GM23338 (cell line): Measurements from ENCODE around the gene NEURL3. TPM values are rescaled to one million over a fixed set of nuclear protein-coding genes. Genes with fewer than 3 reads are reported as not detected.

ENCODE experiments used
- ATAC-seq: fragments of 200-7000 bp; cut with Tn5 transposase; 3 replicates; pipeline ENCODE4 v1.9.1; 2020
- DNase-seq: peaks from one replicate; pipeline ENCODE4 v3.0.0-alpha.2; 2015; ENCODE audit warnings: low spot score
- H2AFZ ChIP-seq: fragments of 200-600 bp; sonication (generic); 2 replicates; pipeline ENCODE4 v1.8.0; 2016; ENCODE audit warnings: antibody characterized with exemption, mild to moderate bottlenecking, moderate library complexity
- H3F3A ChIP-seq: fragments of 200-600 bp; sonication (generic); replicated peaks from 2 replicates; pipeline ENCODE4 v1.8.0; 2017; ENCODE audit warnings: antibody characterized with exemption, mixed run types, low read depth
- H3K27ac ChIP-seq: fragments of 200-600 bp; sonication (generic); 2 replicates; pipeline ENCODE4 v1.6.1; 2016; ENCODE audit warnings: low read depth
- H3K27me3 ChIP-seq: fragments of 200-600 bp; sonication (generic); 2 replicates; pipeline ENCODE4 v1.8.0; 2016; ENCODE audit warnings: mild to moderate bottlenecking, mixed run types, moderate library complexity; ENCODE audit not compliant: insufficient read depth
- H3K36me3 ChIP-seq: fragments of 200-600 bp; sonication (generic); 2 replicates; pipeline ENCODE4 v1.8.0; 2016; ENCODE audit warnings: mild to moderate bottlenecking; ENCODE audit not compliant: insufficient read depth
- H3K4me1 ChIP-seq: fragments of 200-600 bp; sonication (generic); 2 replicates; pipeline ENCODE4 v1.8.0; 2016; ENCODE audit warnings: mild to moderate bottlenecking, moderate library complexity; ENCODE audit not compliant: insufficient read depth
- H3K4me2 ChIP-seq: fragments of 200-600 bp; sonication (generic); 2 replicates; pipeline ENCODE4 v1.7.1; 2017; ENCODE audit warnings: mixed run types
- H3K4me3 ChIP-seq: fragments of 200-600 bp; sonication (generic); 2 replicates; pipeline ENCODE4 v1.6.1; 2016; ENCODE audit warnings: mixed run types
- H3K79me2 ChIP-seq: fragments of 200-600 bp; sonication (generic); replicated peaks from 2 replicates; pipeline ENCODE4 v1.8.0; 2017; ENCODE audit warnings: mild to moderate bottlenecking; ENCODE audit not compliant: insufficient read depth
- H3K9me2 ChIP-seq: fragments of 200-600 bp; sonication (generic); 2 replicates; pipeline ENCODE4 v1.8.0; 2017; ENCODE audit not compliant: insufficient read depth
- H4K20me1 ChIP-seq: fragments of 200-600 bp; sonication (generic); replicated peaks from 2 replicates; pipeline ENCODE4 v1.8.0; 2017; ENCODE audit warnings: mild to moderate bottlenecking; ENCODE audit not compliant: insufficient read depth
- H3K27ac Mint-ChIP-seq: 2 replicates; pipeline ENCODE4 v1.8.0; 2020; ENCODE audit warnings: inconsistent platforms, mild to moderate bottlenecking, moderate library complexity, mixed read lengths
- H3K27me3 Mint-ChIP-seq: 3 replicates; pipeline ENCODE4 v1.8.0; 2022; ENCODE audit warnings: low read depth, mild to moderate bottlenecking, moderate library complexity, mixed read lengths, inconsistent platforms; ENCODE audit not compliant: insufficient read depth, poor library complexity
- H3K36me3 Mint-ChIP-seq: 3 replicates; pipeline ENCODE4 v1.8.0; 2021; ENCODE audit warnings: low read depth, mild to moderate bottlenecking, inconsistent platforms, moderate library complexity, mixed read lengths
- H3K4me1 Mint-ChIP-seq: 3 replicates; pipeline ENCODE4 v1.8.0; 2020; ENCODE audit warnings: mild to moderate bottlenecking, inconsistent platforms, mixed read lengths
- H3K4me3 Mint-ChIP-seq: 3 replicates; pipeline ENCODE4 v1.8.0; 2021; ENCODE audit warnings: moderate library complexity, mild to moderate bottlenecking, inconsistent platforms, mixed read lengths
- H3K9me3 Mint-ChIP-seq: 3 replicates; pipeline ENCODE4 v1.8.0; 2020; ENCODE audit warnings: moderate library complexity, mild to moderate bottlenecking, inconsistent platforms, mixed read lengths
- CREB1 ChIP-seq: fragments of 250-450 bp; sonication (Bioruptor Pico); IDR thresholded peaks from 2 replicates; pipeline ENCODE4 v1.5.0; 2020; ENCODE audit warnings: low read depth, mild to moderate bottlenecking, moderate library complexity
- JUNB ChIP-seq: IDR thresholded peaks from one replicate; pipeline ENCODE4 v1.6.1; 2016; ENCODE audit warnings: antibody characterized with exemption; ENCODE audit not compliant: unreplicated experiment
- NANOG ChIP-seq: IDR thresholded peaks from 2 replicates; pipeline ENCODE4 v1.6.1; 2016; ENCODE audit warnings: antibody characterized with exemption, borderline replicate concordance
- POLR2AphosphoS5 ChIP-seq: IDR thresholded peaks from 2 replicates; pipeline ENCODE4 v1.6.1; 2016; ENCODE audit warnings: antibody characterized with exemption, low read depth
- STAT1 ChIP-seq: IDR thresholded peaks from one replicate; pipeline ENCODE4 v1.6.1; 2016; ENCODE audit warnings: antibody characterized with exemption; ENCODE audit not compliant: unreplicated experiment
- ZNF114 ChIP-seq: fragments of 250-450 bp; sonication (Bioruptor Pico); IDR thresholded peaks from 2 replicates; pipeline ENCODE4 v1.5.0; 2020; ENCODE audit warnings: mild to moderate bottlenecking, moderate library complexity
- ZNF331 ChIP-seq: fragments of 250-450 bp; sonication (Bioruptor Pico); IDR thresholded peaks from 2 replicates; pipeline ENCODE4 v1.5.0; 2020; ENCODE audit warnings: low read depth, mild to moderate bottlenecking, moderate library complexity
- polyA plus RNA-seq: library from polyadenylated mRNA; unstranded; fragments of >200 nt; fragmentation: Nextera tagmentation; extraction: Ambion mirVana; gene quantifications from 2 replicates; pipeline ENCODE4 v1.2.1, GENCODE V29; 2016
- total RNA-seq: library from RNA; depleted of rRNA; stranded (reverse); fragments of >200 nt; shearing (Covaris generic); gene quantifications from 2 replicates; pipeline ENCODE4 v1.2.3, GENCODE V29; 2014
- TF ChIP-seq, protein P1 (sequence below): IDR thresholded peaks from 2 replicates; pipeline ENCODE4 v1.6.1; 2016; ENCODE audit warnings: antibody characterized with exemption
- TF ChIP-seq, protein P2 (sequence below): IDR thresholded peaks from one replicate; pipeline ENCODE4 v1.6.1; 2018; ENCODE audit warnings: antibody characterized with exemption; ENCODE audit not compliant: unreplicated experiment
- TF ChIP-seq, protein P3 (sequence below): fragments of 250-450 bp; sonication (Bioruptor Pico); IDR thresholded peaks from 2 replicates; pipeline ENCODE4 v1.5.0; 2020; ENCODE audit warnings: mild to moderate bottlenecking, moderate library complexity

The NEURL3 gene
- total and polyA plus RNA-seq, 2 experiments from 2014 or later: 0.21 TPM; not detected in 1

DNA sequence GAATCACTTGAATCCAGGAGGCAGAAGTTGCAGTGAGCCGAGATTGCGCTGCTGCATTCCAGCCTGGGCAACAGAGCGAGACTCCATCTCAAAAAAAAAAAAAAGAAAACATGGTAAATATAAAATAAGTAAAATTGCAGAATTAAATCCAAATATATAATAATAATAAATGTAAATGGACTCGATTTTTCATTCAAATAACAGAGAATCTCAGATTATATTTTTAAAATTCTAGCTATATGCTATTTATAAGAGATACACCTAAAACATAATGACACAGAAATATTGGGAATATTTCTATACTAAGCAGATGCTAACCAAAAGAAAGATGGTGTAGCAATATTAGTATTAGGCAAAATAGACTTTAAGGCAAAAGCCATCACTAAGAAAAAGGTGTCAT is 15.1 kb upstream of the NEURL3 start:
- no peak for DNase-seq
- H3K27me3 ChIP-seq: no peaks in the 10 kb centered on the region
- no peaks in the 10 kb centered on the region for H3K36me3 ChIP-seq
- no peak for TF ChIP-seq JUNB
- no peak for TF ChIP-seq NANOG
- TF ChIP-seq, protein P1, sequence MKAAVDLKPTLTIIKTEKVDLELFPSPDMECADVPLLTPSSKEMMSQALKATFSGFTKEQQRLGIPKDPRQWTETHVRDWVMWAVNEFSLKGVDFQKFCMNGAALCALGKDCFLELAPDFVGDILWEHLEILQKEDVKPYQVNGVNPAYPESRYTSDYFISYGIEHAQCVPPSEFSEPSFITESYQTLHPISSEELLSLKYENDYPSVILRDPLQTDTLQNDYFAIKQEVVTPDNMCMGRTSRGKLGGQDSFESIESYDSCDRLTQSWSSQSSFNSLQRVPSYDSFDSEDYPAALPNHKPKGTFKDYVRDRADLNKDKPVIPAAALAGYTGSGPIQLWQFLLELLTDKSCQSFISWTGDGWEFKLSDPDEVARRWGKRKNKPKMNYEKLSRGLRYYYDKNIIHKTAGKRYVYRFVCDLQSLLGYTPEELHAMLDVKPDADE: no peak
- H3K36me3 Mint-ChIP-seq: peaks cover 10% of the 10 kb centered on the region; the same call in 2 of the 3 replicates
- peaks cover 26% of the 10 kb centered on the region for H3K9me3 Mint-ChIP-seq
- H3K4me2 ChIP-seq: no peak overlapping the region
- no peaks in the 10 kb centered on the region for H3K4me1 Mint-ChIP-seq
- no peak for ATAC-seq
- H3K9me2 ChIP-seq: no peaks in the 10 kb centered on the region
- H3K4me1 ChIP-seq: no peaks in the 10 kb centered on the region
- H3K4me3 Mint-ChIP-seq: no peak overlapping the region
- no peaks in the 10 kb centered on the region for H3K79me2 ChIP-seq
- no peak overlapping the region for H3K27ac ChIP-seq
- H3K4me3 ChIP-seq: no peak overlapping the region
- H2AFZ ChIP-seq: no peak overlapping the region
- H4K20me1 ChIP-seq: no peaks in the 10 kb centered on the region
- no peak overlapping the region for H3K27ac Mint-ChIP-seq
- peaks cover 18% of the 10 kb centered on the region for H3K27me3 Mint-ChIP-seq
- H3F3A ChIP-seq: no peaks in the 10 kb centered on the region

DNA sequence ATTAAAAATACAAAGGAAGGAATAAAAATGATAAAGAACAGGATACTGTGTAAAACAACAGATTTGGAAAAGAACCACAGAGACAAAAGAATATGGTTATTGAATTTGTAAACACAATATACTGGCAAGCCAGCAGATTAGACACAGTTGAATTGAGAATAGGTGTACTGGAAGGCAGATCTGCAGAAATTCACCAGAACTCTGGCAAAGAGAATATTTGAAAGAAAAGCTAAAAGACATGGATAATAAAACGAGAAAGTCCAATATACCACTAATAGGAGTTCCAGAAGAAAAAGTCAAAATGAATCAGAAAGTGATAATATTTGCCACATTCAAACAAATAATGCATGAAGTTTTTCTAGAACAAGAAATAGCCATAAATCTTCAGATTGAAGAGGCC is 11.9 kb upstream of the NEURL3 start:
- Mint-ChIP-seq H3K27ac (no peak overlapping the region), H3K36me3 (peaks cover 10% of the 10 kb centered on the region; the same call in 2 of the 3 replicates)
- TF ChIP-seq POLR2AphosphoS5: no peak
- TF ChIP-seq ZNF331 (CRISPR knock-in tag): no peak
- no peak for TF ChIP-seq STAT1
- TF ChIP-seq, protein P2, sequence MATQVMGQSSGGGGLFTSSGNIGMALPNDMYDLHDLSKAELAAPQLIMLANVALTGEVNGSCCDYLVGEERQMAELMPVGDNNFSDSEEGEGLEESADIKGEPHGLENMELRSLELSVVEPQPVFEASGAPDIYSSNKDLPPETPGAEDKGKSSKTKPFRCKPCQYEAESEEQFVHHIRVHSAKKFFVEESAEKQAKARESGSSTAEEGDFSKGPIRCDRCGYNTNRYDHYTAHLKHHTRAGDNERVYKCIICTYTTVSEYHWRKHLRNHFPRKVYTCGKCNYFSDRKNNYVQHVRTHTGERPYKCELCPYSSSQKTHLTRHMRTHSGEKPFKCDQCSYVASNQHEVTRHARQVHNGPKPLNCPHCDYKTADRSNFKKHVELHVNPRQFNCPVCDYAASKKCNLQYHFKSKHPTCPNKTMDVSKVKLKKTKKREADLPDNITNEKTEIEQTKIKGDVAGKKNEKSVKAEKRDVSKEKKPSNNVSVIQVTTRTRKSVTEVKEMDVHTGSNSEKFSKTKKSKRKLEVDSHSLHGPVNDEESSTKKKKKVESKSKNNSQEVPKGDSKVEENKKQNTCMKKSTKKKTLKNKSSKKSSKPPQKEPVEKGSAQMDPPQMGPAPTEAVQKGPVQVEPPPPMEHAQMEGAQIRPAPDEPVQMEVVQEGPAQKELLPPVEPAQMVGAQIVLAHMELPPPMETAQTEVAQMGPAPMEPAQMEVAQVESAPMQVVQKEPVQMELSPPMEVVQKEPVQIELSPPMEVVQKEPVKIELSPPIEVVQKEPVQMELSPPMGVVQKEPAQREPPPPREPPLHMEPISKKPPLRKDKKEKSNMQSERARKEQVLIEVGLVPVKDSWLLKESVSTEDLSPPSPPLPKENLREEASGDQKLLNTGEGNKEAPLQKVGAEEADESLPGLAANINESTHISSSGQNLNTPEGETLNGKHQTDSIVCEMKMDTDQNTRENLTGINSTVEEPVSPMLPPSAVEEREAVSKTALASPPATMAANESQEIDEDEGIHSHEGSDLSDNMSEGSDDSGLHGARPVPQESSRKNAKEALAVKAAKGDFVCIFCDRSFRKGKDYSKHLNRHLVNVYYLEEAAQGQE: no peak
- TF ChIP-seq, protein P1: no peak
- no peak for TF ChIP-seq ZNF114 (CRISPR knock-in tag)
- TF ChIP-seq CREB1 (CRISPR knock-in tag): no peak
- TF ChIP-seq, protein P3, sequence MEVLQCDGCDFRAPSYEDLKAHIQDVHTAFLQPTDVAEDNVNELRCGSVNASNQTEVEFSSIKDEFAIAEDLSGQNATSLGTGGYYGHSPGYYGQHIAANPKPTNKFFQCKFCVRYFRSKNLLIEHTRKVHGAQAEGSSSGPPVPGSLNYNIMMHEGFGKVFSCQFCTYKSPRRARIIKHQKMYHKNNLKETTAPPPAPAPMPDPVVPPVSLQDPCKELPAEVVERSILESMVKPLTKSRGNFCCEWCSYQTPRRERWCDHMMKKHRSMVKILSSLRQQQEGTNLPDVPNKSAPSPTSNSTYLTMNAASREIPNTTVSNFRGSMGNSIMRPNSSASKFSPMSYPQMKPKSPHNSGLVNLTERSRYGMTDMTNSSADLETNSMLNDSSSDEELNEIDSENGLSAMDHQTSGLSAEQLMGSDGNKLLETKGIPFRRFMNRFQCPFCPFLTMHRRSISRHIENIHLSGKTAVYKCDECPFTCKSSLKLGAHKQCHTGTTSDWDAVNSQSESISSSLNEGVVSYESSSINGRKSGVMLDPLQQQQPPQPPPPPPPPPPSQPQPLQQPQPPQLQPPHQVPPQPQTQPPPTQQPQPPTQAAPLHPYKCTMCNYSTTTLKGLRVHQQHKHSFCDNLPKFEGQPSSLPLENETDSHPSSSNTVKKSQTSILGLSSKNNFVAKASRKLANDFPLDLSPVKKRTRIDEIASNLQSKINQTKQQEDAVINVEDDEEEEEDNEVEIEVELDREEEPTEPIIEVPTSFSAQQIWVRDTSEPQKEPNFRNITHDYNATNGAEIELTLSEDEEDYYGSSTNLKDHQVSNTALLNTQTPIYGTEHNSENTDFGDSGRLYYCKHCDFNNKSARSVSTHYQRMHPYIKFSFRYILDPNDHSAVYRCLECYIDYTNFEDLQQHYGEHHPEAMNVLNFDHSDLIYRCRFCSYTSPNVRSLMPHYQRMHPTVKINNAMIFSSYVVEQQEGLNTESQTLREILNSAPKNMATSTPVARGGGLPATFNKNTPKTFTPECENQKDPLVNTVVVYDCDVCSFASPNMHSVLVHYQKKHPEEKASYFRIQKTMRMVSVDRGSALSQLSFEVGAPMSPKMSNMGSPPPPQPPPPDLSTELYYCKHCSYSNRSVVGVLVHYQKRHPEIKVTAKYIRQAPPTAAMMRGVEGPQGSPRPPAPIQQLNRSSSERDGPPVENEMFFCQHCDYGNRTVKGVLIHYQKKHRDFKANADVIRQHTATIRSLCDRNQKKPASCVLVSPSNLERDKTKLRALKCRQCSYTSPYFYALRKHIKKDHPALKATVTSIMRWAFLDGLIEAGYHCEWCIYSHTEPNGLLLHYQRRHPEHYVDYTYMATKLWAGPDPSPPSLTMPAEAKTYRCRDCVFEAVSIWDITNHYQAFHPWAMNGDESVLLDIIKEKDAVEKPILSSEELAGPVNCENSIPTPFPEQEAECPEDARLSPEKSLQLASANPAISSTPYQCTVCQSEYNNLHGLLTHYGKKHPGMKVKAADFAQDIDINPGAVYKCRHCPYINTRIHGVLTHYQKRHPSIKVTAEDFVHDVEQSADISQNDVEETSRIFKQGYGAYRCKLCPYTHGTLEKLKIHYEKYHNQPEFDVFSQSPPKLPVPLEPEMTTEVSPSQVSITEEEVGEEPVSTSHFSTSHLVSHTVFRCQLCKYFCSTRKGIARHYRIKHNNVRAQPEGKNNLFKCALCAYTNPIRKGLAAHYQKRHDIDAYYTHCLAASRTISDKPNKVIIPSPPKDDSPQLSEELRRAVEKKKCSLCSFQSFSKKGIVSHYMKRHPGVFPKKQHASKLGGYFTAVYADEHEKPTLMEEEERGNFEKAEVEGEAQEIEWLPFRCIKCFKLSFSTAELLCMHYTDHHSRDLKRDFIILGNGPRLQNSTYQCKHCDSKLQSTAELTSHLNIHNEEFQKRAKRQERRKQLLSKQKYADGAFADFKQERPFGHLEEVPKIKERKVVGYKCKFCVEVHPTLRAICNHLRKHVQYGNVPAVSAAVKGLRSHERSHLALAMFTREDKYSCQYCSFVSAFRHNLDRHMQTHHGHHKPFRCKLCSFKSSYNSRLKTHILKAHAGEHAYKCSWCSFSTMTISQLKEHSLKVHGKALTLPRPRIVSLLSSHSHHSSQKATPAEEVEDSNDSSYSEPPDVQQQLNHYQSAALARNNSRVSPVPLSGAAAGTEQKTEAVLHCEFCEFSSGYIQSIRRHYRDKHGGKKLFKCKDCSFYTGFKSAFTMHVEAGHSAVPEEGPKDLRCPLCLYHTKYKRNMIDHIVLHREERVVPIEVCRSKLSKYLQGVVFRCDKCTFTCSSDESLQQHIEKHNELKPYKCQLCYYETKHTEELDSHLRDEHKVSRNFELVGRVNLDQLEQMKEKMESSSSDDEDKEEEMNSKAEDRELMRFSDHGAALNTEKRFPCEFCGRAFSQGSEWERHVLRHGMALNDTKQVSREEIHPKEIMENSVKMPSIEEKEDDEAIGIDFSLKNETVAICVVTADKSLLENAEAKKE (CRISPR knock-in tag): no peak

More for the DNA sequence above, 11.9 kb upstream of the NEURL3 start:
- H2AFZ ChIP-seq: no peak overlapping the region
- no peaks in the 10 kb centered on the region for H3F3A ChIP-seq
- no peaks in the 10 kb centered on the region for H3K4me1 Mint-ChIP-seq
- H3K4me1 ChIP-seq: no peaks in the 10 kb centered on the region
- no peaks in the 10 kb centered on the region for H4K20me1 ChIP-seq
- no peak for DNase-seq
- no peaks in the 10 kb centered on the region for H3K9me2 ChIP-seq
- H3K27ac ChIP-seq: no peak overlapping the region
- no peak for ATAC-seq
- no peak overlapping the region for H3K4me3 ChIP-seq
- no peaks in the 10 kb centered on the region for H3K36me3 ChIP-seq
- H3K9me3 Mint-ChIP-seq: peaks cover 28% of the 10 kb centered on the region
- no peaks in the 10 kb centered on the region for H3K79me2 ChIP-seq
- no peak overlapping the region for H3K4me2 ChIP-seq
- H3K27me3 ChIP-seq: no peaks in the 10 kb centered on the region
- H3K4me3 Mint-ChIP-seq: no peak overlapping the region
- peaks cover 15% of the 10 kb centered on the region for H3K27me3 Mint-ChIP-seq
